Measurements from ENCODE around the gene COBL. TPM values are rescaled to one million over a fixed set of nuclear protein-coding genes. Genes with fewer than 3 reads are reported as not detected.
A peak's percentile ranks its signal among the peaks of the same experiment; 100 is the strongest.

The COBL gene
- total and polyA plus RNA-seq, 2 experiments from 2014 or later = 0.07 to 0.69 TPM

- Histone ChIP-seq H3K27me3 (no peaks in the 10 kb centered on the region), H3K4me3 (no peak overlapping the region), H3K27ac (no peak overlapping the region), H3K9me3 (ENCODE audit: low read depth) (no peaks in the 10 kb centered on the region), H3K36me3 (no peaks in the 10 kb centered on the region), H3K4me1 (ENCODE audit: low read depth) (peaks cover 10% of the 10 kb centered on the region)
- DNase-seq (ENCODE audit: low read depth in 1 of 2, low spot score in 1 of 2) = no peak
- no peak for TF ChIP-seq CTCF (IDR thresholded peaks at IDR 0.05; ENCODE audit: low read depth, low read length)
Measured at GRCh38 chr7:51188987-51189386, 127.6 kb downstream of the COBL start.

GRCh38 chr7:51187941-51188340, 128.7 kb downstream of the COBL start:
- H3K4me3 ChIP-seq = no peak overlapping the region
- no peaks in the 10 kb centered on the region for H3K36me3 ChIP-seq
- peaks cover 10% of the 10 kb centered on the region for H3K4me1 ChIP-seq (ENCODE audit: low read depth)
- no peaks in the 10 kb centered on the region for H3K27me3 ChIP-seq
- no peaks in the 10 kb centered on the region for H3K9me3 ChIP-seq (ENCODE audit: low read depth)
- H3K27ac ChIP-seq = no peak overlapping the region
- no peak for TF ChIP-seq CTCF (IDR thresholded peaks at IDR 0.05; ENCODE audit: low read depth, low read length)
- peak in 1 of 2 donors; percentile 72 for DNase-seq (ENCODE audit: low read depth in 1 of 2, low spot score in 1 of 2)

GRCh38 chr7:51186531-51186930, 130.1 kb downstream of the COBL start:
- H3K4me1 ChIP-seq (ENCODE audit: low read depth) = peaks cover 10% of the 10 kb centered on the region
- no peaks in the 10 kb centered on the region for H3K27me3 ChIP-seq
- DNase-seq (ENCODE audit: low read depth in 1 of 2, low spot score in 1 of 2) = peak; percentile 2 to 66
- no peak overlapping the region for H3K27ac ChIP-seq
- TF ChIP-seq CTCF (IDR thresholded peaks at IDR 0.05; ENCODE audit: low read depth, low read length) = no peak
- no peaks in the 10 kb centered on the region for H3K36me3 ChIP-seq
- H3K4me3 ChIP-seq = no peak overlapping the region
- no peaks in the 10 kb centered on the region for H3K9me3 ChIP-seq (ENCODE audit: low read depth)

- no peak for TF ChIP-seq CTCF (IDR thresholded peaks at IDR 0.05; ENCODE audit: low read depth, low read length)
- Histone ChIP-seq H3K4me3 (no peak overlapping the region), H3K9me3 (ENCODE audit: low read depth) (no peaks in the 10 kb centered on the region), H3K4me1 (ENCODE audit: low read depth) (peaks cover 10% of the 10 kb centered on the region), H3K27ac (no peak overlapping the region), H3K27me3 (no peaks in the 10 kb centered on the region), H3K36me3 (no peaks in the 10 kb centered on the region)
- DNase-seq (ENCODE audit: low read depth in 1 of 2, low spot score in 1 of 2) = no peak
Measured at GRCh38 chr7:51182636-51183166, 133.9 kb downstream of the COBL start.

GRCh38 chr7:51180092-51180491, 136.5 kb downstream of the COBL start:
- Histone ChIP-seq H3K27me3 (no peaks in the 10 kb centered on the region), H3K4me3 (no peak overlapping the region), H3K27ac (no peak overlapping the region), H3K36me3 (no peaks in the 10 kb centered on the region), H3K9me3 (ENCODE audit: low read depth) (no peaks in the 10 kb centered on the region), H3K4me1 (ENCODE audit: low read depth) (no peaks in the 10 kb centered on the region)
- no peak for TF ChIP-seq CTCF (IDR thresholded peaks at IDR 0.05; ENCODE audit: low read depth, low read length)
- no peak for DNase-seq (ENCODE audit: low read depth in 1 of 2, low spot score in 1 of 2)

GRCh38 chr7:51175992-51176388, 140.6 kb downstream of the COBL start:
- H3K27me3 ChIP-seq = no peaks in the 10 kb centered on the region
- no peaks in the 10 kb centered on the region for H3K9me3 ChIP-seq (ENCODE audit: low read depth)
- no peak for DNase-seq (ENCODE audit: low read depth in 1 of 2, low spot score in 1 of 2)
- H3K4me3 ChIP-seq = no peak overlapping the region
- H3K27ac ChIP-seq = no peak overlapping the region
- H3K4me1 ChIP-seq (ENCODE audit: low read depth) = no peaks in the 10 kb centered on the region
- H3K36me3 ChIP-seq = no peaks in the 10 kb centered on the region
- TF ChIP-seq CTCF (IDR thresholded peaks at IDR 0.05; ENCODE audit: low read depth, low read length) = no peak
